ENCODE results near the gene NELL2.
A peak's percentile ranks its signal among the peaks of the same experiment; 100 is the strongest.

The NELL2 gene

DNA sequence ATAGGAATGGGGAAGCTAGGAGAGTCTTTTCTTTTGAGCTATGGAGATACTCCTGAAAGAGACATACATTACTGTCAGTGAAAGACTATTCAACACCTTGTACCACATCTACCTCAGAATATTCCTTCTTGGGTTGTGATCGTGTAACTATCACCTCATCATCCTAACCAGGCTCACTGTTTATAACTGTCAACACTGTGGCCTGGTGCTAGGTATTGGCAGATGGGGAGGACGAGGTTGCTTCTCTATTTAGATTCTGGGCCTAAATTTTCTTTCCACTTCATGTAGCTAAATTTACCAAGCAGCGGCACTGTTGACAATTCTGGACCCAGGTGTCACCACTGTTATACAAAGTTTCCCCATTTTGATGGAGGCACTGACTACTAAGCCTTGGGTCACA, 354.4 kb downstream of the NELL2 start:
- TF ChIP-seq, protein P1, sequence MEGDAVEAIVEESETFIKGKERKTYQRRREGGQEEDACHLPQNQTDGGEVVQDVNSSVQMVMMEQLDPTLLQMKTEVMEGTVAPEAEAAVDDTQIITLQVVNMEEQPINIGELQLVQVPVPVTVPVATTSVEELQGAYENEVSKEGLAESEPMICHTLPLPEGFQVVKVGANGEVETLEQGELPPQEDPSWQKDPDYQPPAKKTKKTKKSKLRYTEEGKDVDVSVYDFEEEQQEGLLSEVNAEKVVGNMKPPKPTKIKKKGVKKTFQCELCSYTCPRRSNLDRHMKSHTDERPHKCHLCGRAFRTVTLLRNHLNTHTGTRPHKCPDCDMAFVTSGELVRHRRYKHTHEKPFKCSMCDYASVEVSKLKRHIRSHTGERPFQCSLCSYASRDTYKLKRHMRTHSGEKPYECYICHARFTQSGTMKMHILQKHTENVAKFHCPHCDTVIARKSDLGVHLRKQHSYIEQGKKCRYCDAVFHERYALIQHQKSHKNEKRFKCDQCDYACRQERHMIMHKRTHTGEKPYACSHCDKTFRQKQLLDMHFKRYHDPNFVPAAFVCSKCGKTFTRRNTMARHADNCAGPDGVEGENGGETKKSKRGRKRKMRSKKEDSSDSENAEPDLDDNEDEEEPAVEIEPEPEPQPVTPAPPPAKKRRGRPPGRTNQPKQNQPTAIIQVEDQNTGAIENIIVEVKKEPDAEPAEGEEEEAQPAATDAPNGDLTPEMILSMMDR (IDR thresholded peaks at IDR 0.05; ENCODE audit: control insufficient read depth, extremely low read depth, insufficient read depth), result no peak
- DNase-seq (ENCODE audit: low read depth), result no peak
- H3K4me3 ChIP-seq (ENCODE audit: low read depth, low read length), result no peak overlapping the region

DNA sequence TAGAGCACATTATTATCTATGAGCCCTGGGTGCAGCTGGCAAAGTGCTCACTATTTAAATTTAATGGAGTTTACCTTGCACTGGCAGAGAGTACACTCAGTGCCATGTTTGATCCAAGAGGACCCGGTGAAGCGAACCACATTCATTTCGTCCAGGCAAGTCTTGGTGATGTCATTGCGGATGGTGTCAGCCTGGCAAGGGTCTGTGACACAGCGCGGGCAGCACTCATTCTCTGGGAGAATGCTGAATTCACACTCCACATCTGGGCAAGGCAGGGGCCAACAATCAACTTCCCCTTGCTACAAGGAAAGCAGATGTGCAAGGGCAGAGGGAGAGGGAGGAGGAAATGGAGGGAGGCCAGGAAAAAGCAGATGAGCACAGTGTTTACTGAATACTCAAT, 356.2 kb downstream of the NELL2 start:
- TF ChIP-seq, protein P1 (IDR thresholded peaks at IDR 0.05; ENCODE audit: control insufficient read depth, extremely low read depth, insufficient read depth), result no peak
- peak; percentile 60 for DNase-seq (ENCODE audit: low read depth)
- H3K4me3 ChIP-seq (ENCODE audit: low read depth, low read length), result no peak overlapping the region

DNA sequence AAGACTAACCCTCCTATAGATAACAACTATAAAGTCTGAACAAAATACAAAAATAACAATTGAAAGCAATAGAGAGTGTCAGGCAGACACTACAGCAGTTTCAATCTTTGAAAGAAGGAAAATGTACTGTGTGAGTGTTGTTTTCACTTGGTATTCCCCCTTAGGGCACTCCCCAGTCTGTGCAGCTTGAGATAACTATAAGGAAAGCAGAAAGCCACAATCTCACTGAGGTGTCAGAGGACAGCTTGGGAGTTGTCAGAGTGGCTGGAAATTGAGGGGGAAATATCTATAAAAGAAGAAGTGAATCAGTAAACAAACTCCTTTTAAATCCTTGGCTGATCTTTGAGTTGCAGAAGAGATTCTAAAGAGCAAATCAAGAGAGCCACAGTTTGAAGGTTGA, 364.8 kb downstream of the NELL2 start:
- TF ChIP-seq, protein P1 (IDR thresholded peaks at IDR 0.05; ENCODE audit: control insufficient read depth, extremely low read depth, insufficient read depth), result no peak
- no peak overlapping the region for H3K4me3 ChIP-seq (ENCODE audit: low read depth, low read length)
- no peak for DNase-seq (ENCODE audit: low read depth)

DNA sequence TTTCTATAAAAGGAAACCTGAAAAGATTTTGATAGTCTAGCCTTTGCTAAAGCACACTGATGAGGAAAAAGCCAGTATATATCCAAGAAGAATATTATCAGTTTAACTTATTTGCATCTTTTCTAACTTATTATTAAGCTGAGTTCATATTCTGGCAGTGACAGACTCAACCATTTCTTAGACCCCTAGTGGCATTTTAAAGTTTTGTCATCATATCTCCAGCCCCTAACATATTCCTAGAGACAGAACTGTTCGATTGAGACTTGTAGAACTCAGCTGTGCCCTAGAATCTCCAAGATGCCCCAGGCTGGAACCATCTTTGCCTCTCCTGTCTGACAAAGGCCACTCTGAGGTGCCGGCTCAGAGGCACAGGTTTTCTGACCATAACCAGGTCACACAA, 365.6 kb downstream of the NELL2 start:
- TF ChIP-seq, protein P1 (IDR thresholded peaks at IDR 0.05; ENCODE audit: control insufficient read depth, extremely low read depth, insufficient read depth), result no peak
- DNase-seq (ENCODE audit: low read depth), result no peak
- H3K4me3 ChIP-seq (ENCODE audit: low read depth, low read length), result no peak overlapping the region

DNA sequence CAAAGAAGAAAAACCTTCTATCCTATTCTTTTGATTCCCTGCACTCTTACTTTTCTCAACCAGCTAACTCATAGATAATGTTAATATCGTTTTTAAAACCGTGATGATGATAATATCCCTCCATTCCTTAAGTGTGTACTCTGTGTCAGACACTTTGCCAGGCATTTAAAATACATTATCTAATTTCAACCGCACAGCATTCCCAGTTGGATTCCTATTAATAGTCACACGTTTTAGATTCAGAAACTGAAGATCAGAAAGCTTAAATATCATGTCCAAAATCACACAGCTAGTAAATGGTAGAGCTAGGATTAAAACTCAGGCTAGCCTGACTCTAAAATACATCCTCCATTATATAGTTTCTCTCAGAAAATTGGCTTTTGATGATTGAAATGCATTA, 366.0 kb downstream of the NELL2 start:
- TF ChIP-seq, protein P1 (IDR thresholded peaks at IDR 0.05; ENCODE audit: control insufficient read depth, extremely low read depth, insufficient read depth), result no peak
- no peak overlapping the region for H3K4me3 ChIP-seq (ENCODE audit: low read depth, low read length)
- DNase-seq (ENCODE audit: low read depth), result no peak

DNA sequence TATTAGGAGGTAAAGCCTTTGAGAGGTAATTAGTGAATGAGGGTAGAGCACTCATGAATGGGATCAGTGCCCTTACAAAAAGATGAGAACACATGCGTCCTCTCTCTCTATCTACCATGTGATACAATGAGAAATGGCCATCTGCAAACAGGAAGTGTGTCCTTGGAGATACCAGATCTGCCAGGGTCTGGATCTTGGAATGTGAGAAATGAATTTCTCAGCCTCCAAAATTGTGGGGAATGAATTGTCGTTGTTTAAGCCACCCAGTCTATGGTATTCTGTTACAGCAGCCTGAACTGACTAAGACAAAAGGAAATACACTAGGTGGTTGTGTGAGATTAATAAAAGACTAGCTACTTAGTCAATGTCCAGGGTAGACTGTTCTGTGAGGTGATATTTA, 366.6 kb downstream of the NELL2 start:
- DNase-seq (ENCODE audit: low read depth), result no peak
- TF ChIP-seq, protein P1 (IDR thresholded peaks at IDR 0.05; ENCODE audit: control insufficient read depth, extremely low read depth, insufficient read depth), result no peak
- no peak overlapping the region for H3K4me3 ChIP-seq (ENCODE audit: low read depth, low read length)

DNA sequence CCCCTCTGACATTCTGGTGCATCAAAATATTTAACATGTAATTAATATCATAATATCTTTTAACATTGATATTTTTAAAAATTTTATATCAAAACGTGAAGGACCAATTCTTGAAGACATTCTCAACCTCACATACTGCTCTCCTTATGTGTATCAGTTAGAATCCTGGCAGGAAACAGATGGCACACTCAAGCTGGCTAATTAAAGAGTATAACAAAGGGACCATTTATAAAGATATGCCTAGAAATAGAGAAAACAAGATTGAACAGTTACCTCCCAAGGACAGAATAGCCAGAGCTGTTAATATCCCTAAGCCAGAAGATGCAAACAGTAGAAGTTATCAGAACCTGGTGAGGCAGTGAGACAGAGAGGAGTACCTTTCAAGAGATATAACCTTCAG, 368.7 kb downstream of the NELL2 start:
- DNase-seq (ENCODE audit: low read depth), result no peak
- TF ChIP-seq, protein P1 (IDR thresholded peaks at IDR 0.05; ENCODE audit: control insufficient read depth, extremely low read depth, insufficient read depth), result no peak
- no peak overlapping the region for H3K4me3 ChIP-seq (ENCODE audit: low read depth, low read length)

All from LNCaP clone FGC (cell line).